Epithelial cell of prostate (primary cell): ENCODE data around the gene MLPH.
"Not testable (repeated sequence)": the region's sequence is repeated elsewhere in the genome, so short reads cannot be mapped to it uniquely, and the experiment has no call there.

Experiments
- DNase-seq: peaks from one replicate; pipeline ENCODE4 v3.0.0-alpha.2; 2011; ENCODE audit warnings: low read depth, low spot score
- H3K27ac ChIP-seq: fragments of 450-650 bp; 2 replicates; pipeline ENCODE4 v1.5.1; 2017; ENCODE audit warnings: mild to moderate bottlenecking

The MLPH gene

DNA sequence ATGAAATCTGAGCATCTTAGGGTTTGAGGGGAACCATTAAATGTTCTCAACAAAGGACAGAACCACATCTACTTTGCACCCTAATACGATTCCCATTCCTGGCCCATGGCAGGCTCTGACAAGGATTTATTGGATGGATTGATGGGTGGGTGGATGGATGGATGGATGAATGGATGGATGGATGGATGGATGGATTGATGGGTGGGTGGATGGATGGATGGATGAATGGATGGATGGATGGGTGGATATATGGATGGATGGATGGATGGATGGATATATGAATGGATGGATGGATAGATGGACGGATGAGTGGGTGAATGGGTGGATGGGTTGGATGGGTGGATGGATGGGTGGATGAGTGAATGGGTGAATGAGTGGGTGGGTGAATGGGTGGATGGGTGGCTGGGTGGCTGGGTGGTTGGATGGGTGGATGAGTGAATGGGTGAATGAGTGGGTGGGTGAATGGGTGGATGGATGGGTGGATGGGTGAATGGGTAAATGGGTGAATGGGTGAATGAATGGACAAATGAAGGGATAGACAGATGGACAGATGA, 29.6 kb upstream of the MLPH start:
- no peak for DNase-seq
- no peak overlapping the region for H3K27ac ChIP-seq

DNA sequence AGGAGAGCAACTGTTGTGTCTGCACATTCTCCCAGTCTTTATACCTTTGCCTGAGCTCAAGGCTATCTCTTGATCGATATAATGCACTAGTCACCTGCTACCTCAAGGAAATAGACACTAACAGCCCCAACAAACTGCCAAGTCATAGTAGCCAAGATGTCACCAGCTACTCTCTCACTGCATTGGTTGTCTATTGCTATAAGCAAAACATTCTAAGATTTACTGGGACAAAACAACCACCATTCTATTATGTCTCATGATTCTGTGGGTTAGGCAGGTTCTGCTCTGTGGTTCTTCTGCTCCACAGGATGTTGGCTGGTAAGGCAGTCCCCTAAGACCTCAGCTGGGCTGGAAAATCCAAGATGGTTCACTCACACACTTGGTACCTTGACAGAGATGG, 28.5 kb upstream of the MLPH start:
- H3K27ac ChIP-seq, result no peak overlapping the region
- no peak for DNase-seq

DNA sequence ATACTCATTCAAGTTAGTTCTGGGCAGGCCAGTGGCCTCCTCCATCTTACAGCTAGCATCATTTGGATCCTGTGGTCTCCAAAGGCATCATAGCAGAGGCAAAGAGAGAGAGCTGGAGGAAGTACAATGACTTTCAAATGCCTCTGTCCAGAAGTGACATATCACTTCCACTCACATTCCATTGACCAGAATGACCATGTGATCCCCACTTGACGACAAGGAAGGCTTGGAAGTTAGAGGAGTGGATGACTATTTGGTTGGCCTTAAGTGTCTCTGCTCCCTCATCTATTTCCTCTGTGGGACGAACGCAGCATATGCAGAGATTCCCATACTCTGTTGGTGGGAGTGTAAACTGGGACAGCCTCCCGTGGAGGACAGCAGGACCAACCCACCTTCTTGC, 27.8 kb upstream of the MLPH start:
- DNase-seq, result no peak
- H3K27ac ChIP-seq, result peak overlapping the region; percentile 79

DNA sequence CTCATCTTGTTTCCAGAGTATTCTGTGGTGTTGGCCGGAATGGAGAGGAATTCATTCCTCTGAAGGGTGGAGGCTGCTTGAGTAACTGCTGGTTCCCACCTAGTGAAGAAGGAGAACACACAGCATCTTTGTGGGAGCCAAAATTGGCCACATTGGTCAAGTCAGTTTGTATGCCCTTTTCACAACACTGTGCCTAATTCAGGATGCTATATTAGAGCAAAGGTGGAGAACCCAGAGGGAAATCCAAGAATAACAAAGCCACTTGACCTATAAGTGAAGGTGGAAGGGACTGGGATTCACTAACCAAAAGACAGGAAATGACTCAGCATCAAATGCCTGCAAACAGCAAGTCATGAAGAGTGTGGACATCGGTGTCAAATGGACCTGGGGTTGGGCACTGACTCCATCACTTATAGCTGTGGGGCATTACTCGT, 27.3 kb upstream of the MLPH start:
- H3K27ac ChIP-seq, result peak overlapping the region; percentile 79
- peak; percentile 53 for DNase-seq

DNA sequence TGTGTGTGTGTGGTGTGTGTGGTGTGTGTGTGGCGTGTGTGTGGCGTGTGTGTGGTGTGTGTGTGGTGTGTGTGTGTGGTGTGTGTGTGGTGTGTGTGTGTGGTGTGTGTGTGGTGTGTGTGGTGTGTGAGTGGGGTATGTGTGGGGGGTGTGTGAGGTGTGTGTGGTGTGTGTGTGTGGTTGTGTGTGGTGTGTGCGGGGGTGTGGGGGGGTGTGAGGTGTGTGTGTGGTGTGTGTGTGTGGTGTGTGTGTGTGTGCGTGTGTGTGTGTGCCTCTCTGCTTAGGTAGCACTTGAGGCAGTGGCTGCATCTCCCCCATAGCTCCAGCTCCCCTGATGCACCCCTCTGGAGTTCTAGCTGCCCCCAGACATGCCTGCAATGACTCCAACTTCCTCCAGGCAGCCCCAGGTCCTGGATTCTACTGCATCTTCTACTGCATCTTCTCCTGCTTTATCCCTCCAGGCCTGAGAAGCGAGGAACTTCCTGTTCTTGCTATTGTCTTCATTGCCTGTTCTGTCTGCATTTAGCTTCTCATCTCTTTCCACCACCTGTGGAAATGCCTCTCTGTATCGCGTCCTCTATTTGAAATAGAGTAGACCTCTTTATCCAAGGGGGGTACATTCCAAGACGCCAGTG, 22.2 kb upstream of the MLPH start:
- H3K27ac ChIP-seq, result peak overlapping the region; percentile 87

DNA sequence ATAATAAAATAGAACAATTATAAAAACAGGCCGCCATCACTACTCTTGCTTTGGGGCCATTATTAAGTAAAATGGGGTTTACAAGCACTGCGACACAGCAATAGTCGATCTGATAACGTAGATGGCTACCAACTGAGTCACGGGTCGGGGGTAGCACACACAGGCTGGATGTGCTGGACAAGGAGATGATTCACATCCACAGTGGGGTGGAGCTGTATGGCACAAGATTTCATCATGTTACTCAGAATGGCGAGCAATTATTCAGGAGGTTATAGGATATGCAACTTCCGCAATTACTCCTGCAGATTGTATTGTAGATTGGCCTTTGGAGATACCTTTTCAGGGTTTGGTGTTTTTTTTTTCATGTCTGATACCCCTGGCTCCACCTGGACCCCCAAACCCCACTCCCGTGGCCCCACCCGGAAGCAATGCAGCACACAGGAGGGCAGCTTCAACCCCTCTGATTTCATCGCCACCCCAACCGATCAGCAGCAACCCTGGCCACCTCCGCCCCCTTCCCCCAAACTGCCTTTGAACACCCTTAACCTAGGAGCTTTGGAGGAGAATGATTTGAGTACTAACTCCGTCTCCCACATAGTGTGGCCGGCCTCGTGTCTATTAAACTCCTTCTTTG, 21.4 kb upstream of the MLPH start:
- DNase-seq, result peak; percentile 72
- peak overlapping the region; percentile 87 for H3K27ac ChIP-seq

More for the DNA sequence above, 22.2 kb upstream of the MLPH start:
- DNase-seq, result no peak

DNA sequence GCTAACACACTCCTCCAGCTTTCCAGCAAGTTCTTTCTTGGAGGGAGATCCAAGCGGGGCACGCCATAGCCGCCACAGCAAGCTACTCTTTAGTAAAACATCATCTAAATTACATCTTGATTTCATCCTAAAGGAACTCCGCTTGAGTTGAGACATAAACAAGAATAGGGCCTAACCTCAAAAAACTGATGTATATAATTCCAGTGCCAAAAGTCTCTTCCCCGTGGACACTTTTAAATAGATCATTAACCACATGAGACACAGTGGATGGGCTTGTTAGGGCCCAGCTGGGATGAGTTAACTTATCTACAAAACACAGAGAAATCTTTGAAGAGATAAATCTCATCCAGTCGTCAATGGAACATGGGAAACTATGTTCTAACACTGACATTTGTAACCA, 20.8 kb upstream of the MLPH start:
- DNase-seq, result no peak
- peak overlapping the region; percentile 87 for H3K27ac ChIP-seq

DNA sequence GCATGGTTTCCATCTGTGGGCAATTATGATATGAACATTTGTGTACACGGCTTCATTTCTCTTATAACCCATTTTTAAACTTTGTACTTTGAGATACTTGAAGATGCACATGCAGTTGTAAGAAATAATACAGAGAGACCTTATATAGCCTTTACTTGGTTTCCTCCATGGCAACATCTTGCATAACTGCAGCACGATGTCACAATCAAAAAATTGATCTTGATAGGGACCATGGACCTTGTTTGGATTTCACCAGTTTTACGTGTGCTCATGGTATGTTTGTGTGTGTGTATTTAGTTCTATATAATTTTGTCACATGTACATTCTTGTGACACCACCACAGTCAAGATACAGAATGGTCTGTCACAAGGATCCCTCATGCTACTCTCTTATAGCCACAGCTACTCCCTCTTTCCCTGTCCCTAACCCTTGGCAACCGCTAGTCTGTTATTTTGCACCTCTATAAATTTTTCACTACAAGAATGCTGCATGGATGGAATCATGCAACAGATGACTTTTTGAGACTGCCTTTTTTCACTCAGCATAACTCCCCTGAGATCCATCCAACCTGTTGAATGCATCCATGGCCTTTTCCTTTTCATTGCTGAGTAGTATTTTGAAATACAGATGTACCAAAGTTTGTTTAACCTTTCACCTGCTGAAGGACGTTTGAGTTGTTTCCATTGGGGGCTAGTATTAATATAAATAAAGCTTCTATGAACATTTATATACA, 19.4 kb upstream of the MLPH start:
- no peak overlapping the region for H3K27ac ChIP-seq
- DNase-seq, result no peak

DNA sequence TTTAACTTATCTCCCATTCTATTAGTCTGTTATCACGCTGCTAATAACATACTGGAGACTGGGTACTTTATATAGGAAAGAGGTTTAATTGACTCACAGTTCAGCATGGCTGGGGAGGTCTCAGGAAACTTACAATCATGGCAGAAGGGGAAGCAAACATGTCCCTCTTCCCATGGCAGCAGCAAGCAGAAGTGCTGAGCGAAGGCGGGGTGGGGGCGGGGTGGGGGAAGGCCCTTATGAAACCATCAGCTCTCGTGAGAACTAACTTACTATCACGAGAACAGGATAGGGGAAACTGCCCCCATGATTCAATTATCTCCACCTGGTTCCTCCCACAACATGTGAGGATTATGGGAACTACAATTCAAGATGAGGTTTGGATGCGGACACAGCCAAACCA, 17.6 kb upstream of the MLPH start:
- DNase-seq, H3K27ac ChIP-seq: not testable (repeated sequence)

DNA sequence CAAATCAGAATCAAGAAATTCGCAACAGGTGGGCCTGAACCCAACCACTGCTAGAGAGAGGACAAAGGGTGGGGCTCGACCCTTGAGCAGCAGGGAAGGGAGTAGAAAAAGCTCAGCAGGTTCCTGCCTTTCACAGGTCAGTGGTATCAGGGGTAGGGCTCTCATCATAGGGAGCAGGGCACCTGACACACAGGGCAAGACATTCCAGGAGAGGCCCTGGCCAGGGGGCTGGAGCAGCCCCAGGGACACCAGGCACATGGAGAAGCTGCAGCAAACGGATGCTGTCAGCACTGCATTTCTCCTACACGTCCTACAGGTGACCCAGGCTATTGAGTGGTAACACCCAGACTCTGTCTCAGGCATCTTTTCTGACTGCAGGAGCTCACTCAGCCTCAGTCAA, 17.2 kb upstream of the MLPH start:
- DNase-seq, result no peak
- no peak overlapping the region for H3K27ac ChIP-seq

DNA sequence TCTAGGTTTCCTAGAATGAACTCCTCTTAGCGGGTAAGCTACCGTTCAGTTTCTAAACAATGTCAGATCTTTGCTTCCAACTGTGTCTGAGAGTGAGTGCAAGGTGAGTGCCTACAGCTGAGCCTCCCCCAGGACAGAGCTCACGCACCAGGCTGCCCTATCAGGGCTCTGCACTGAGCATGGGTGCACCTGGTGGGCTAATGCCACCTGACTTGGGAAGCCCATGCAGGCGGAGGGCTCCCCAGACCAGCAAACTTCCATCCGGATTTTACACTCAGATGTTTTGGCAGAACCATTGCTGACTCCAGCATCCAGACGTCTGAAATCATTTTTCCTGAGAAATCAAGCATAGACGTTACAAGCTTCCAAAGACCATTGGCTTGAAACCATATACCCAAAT, 16.1 kb upstream of the MLPH start:
- no peak for DNase-seq
- no peak overlapping the region for H3K27ac ChIP-seq

DNA sequence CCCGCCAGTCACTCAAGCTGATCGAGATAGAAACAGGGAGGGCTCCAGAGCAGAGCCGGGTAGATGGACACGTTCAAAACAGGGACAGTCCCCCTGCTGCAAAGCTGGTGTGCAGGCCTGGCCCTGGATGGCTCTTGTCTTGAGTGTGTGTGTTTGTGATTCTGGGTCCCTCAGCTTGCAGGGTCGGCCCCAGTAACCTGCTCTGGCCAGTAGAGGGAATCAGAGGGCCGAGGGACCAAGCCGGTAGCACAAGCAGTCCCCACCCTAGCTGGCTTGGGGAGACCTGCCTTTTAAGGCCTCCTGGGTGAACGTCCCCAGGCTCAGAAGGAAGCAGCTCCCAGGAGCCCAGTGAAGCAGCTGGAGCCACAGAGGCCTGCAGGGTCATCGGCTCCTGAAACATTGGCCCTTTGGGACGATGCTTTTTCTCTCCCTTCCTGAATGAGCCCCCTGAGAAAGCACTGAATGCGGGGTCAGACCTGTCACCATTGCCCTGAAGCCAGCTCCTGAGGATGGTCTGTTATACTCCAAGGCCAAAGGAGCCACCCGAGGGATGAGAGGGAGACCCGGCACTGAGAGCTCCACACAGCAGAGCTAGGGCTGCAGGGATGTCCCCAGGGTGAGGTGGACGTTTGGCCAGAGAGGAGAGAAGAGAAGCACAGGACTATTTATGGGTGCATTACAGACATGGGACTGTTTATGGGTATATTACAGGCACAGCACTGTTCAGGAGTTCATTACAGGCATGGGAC, 15.4 kb upstream of the MLPH start:
- H3K27ac ChIP-seq, result no peak overlapping the region
- DNase-seq, result no peak

DNA sequence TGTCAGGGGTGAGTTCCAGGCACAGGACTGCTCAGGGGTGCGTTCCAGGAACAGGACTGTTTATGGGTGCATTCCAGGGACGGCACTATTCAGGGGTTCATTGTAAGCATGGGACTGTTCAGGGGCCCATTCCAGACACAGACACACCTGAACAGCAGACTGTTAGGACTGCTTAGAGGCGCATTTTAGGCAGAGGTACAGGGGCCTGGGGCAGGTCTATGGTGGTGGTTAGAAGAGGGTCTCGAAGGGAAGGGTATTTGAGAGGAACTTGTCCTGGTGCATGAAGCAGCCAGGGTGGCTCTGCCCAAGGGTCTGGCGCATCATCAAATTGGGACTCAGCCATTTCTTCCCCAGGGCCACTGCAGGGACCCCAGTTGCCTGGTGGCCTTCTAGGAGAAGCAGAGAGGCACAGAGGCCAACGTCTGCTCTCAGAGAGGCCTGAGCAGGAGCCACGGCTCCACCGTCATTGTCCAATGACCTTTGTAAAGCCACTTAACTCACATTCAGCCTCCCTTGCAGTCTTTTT, 14.8 kb upstream of the MLPH start:
- DNase-seq, result no peak
- no peak overlapping the region for H3K27ac ChIP-seq

DNA sequence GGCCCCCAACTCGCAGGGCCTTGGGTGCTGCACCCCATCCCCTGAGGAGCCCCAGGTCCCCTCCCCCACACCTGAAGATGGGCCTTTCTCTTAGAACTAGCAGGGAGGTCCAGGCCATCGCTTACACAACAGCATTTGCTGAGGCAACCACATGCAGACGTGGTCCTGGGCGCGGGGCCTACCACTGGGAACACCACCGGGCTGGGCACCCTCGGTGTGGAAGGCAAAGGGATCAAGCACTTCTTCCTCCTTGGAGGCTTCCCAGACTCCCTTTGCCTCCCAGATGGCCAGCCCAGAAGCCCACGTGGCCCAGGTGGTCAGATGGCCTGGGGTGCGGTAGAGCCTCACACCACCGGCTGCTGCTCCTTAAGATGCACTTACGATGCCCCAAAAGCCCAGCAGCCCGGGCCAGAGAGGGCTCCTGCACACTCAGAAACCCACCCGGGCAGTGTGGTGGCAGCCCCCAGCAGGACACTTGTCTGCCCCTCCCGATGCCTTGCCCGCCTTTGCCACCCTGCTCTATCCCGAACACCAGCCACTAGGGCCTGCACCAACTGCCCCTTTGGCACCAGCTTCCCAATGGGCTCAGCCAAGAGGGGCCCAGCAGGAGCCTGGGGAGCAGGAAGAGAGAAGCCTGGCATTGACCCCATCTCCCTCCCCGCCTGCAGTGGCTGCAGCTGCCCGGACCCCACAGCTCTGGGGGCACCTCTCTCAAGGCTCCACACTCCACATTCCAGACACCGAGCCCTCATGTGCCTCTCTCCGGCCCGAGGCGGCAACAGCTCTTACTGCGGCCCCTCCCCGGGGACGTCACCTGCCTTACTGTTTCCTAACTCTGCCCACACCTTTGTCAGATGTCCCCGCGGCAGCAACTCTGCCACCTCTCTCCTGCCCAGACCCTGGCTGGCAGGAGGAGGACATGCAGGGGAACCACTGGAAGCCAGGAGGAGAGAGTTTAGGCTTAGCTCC, 13.9 kb upstream of the MLPH start:
- no peak for DNase-seq
- no peak overlapping the region for H3K27ac ChIP-seq

DNA sequence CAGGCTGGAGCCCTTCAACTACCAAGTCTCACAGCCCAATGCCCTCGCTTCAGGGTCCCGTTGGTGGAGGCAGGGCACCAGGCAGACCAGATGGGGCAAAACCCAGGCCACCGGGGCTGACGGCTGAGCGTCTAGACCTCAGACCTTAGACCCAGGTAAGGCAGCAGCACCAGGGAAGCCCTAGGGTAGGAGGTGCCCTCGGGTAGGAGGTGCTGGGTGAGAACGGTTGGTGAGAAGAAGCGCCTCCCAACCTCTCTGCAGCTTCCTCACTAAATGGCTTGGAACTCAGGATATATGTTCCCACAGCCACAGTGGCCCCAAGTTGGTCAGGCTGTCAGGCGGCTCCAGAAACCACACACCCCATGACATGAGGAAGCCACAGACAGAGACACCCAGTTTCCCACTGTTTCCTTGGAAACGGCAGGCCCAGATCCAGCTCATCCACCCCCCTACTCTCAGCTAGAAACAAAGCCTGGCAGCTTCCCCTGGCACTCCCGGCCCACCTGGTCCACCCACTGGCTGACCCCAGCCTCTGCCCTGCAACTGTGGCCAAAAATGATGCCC, 13.1 kb upstream of the MLPH start:
- no peak overlapping the region for H3K27ac ChIP-seq
- DNase-seq, result no peak

DNA sequence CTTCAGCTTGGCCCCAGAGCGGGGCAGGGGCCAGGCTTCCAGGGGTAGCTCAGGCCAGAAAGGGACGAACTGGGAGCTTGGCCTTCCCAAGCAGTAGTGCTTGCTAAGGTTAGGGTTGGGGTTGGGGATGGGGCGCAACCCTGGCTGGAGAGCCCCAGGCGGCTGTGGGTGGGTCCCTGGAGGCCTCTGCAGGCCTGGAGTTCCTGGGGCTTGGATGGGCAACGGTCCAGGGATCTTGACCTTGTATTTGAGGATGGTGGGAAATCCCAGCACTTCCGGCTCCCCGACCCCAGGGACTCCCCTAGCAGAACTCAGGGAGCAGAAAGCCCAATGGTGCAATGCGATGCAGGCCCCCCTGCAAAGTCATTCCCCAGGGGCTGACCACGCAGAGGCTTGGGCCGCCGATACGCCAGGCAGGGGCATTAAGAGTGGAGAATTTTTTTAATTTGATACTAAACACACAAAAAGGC, 12.6 kb upstream of the MLPH start:
- peak overlapping the region; percentile 73 for H3K27ac ChIP-seq
- DNase-seq, result no peak

DNA sequence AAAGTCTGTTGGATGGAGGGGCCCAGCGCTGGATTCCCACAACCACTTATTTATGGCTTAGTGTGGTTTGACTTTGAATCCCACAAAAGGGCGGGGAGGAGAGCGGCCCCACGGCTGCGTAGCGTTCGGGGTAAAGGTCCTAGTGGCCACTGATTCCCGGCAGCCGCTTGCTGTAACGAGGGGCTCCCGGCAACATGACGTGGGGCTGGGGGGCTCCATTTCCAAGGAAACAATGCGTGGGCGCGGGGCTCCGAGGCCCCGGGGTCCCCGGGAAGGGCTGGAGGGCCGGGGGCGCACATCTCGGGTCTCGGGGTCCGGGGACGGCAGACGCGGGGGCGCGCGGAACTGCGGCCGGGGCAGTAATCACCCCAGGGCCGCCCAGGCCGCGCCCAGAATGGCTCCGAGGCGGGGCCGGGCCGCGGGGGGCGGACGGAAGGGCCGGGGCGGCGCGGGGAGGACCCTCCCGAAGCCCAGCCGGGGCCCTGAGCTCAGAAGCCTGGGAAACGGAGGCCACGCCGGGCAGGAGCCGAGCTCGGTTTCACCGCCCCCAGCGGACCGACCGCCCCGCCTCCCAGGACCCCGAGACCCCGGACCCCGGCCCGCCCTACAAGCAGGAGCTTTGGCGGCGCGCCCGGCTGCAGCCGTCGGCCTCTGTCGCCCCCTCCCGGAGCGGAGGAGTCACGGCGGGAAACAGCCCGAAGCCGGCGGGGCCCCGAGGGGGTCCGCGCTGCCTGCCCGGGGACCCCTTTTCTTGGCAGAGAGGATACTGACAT, 11.9 kb upstream of the MLPH start:
- peak overlapping the region; percentile 73 for H3K27ac ChIP-seq
- DNase-seq, result no peak

DNA sequence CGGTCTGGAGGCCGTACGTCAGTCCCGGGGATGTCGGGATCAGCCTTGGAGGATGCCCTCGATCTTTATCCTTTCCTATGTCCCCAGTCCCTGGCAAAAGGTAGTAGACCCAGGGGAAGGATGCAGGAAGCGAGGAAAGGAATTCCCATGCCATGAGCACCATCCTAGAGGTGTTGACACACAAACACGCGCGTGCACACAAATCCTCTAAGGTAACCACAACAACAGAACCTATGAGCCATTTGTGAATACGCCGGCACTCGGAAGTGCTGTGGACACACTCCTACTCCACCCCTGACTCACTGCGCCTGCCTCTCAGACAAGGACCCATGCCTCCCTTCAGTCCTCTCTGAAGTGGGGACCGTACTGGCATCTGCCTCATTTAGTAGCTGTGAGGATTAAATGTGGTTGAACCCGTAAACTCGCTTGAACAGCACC, 11.3 kb upstream of the MLPH start:
- H3K27ac ChIP-seq, result peak overlapping the region; percentile 73
- peak; percentile 36 for DNase-seq
